GM19099 (cell line): ENCODE data around the gene TNRC18.

Experiments
- POLR2A ChIP-seq: IDR thresholded peaks from 3 replicates; pipeline ENCODE4 v1.6.1; 2011; ENCODE audit warnings: low read depth; ENCODE audit not compliant: insufficient read length; ENCODE audit errors: extremely low read depth

Gene TNRC18

GRCh38 chr7:5361446-5362127 lies 62.0 kb downstream of the TNRC18 start:
- no peak for TF ChIP-seq POLR2A

GRCh38 chr7:5360971-5361370 lies 62.7 kb downstream of the TNRC18 start:
- no peak for TF ChIP-seq POLR2A

- TF ChIP-seq POLR2A: no peak
These were observed 63.2 kb downstream of the TNRC18 start for GRCh38 chr7:5360451-5360850.

GRCh38 chr7:5359344-5359743 lies 64.3 kb downstream of the TNRC18 start:
- no peak for TF ChIP-seq POLR2A

GRCh38 chr7:5357951-5358350 lies 65.7 kb downstream of the TNRC18 start:
- TF ChIP-seq POLR2A: no peak

- no peak for TF ChIP-seq POLR2A
These were observed 66.9 kb downstream of the TNRC18 start for GRCh38 chr7:5356751-5357119.

GRCh38 chr7:5354460-5355232 lies 69.0 kb downstream of the TNRC18 start:
- no peak for TF ChIP-seq POLR2A

GRCh38 chr7:5352440-5353010 lies 71.1 kb downstream of the TNRC18 start:
- no peak for TF ChIP-seq POLR2A

GRCh38 chr7:5351507-5352265 lies 71.9 kb downstream of the TNRC18 start:
- no peak for TF ChIP-seq POLR2A

- no peak for TF ChIP-seq POLR2A
These were observed 72.8 kb downstream of the TNRC18 start for GRCh38 chr7:5350600-5351385.

- TF ChIP-seq POLR2A: no peak
These were observed 73.5 kb downstream of the TNRC18 start for GRCh38 chr7:5350174-5350463.

- TF ChIP-seq POLR2A: no peak
These were observed 74.0 kb downstream of the TNRC18 start for GRCh38 chr7:5349437-5350173.

- no peak for TF ChIP-seq POLR2A
These were observed 74.6 kb downstream of the TNRC18 start for GRCh38 chr7:5349005-5349380.
